ENCODE measurements around the gene ARHGEF33.
A peak's percentile ranks its signal among the peaks of the same experiment; 100 is the strongest.

ARHGEF33 gene

GRCh38 chr2:39020383-39020782, 130.7 kb downstream of the ARHGEF33 start:
- DNase-seq (ENCODE audit: low read depth), result no peak

- no peak for DNase-seq (ENCODE audit: low read depth)
Observed at GRCh38 chr2:39022642-39023235, 133.1 kb downstream of the ARHGEF33 start.

GRCh38 chr2:39023649-39024048, 134.0 kb downstream of the ARHGEF33 start:
- no peak for DNase-seq (ENCODE audit: low read depth)

- peak; percentile 43 for DNase-seq (ENCODE audit: low read depth)
Observed at GRCh38 chr2:39024833-39025232, 135.2 kb downstream of the ARHGEF33 start.
